Endodermal cell (in vitro differentiated cells): ENCODE results near the gene DSTN. TPM values are rescaled to one million over a fixed set of nuclear protein-coding genes. Genes with fewer than 3 reads are reported as not detected.

Experiments
- DNase-seq: peaks from one replicate; pipeline ENCODE4 v3.0.0-alpha.2; 2017
- H3K27ac ChIP-seq: 2 replicates; pipeline ENCODE4 v1.5.1; 2013; ENCODE audit warnings: mild to moderate bottlenecking, low read depth, low read length, moderate library complexity
- H3K27me3 ChIP-seq: 2 replicates; pipeline ENCODE4 v1.6.1; 2013; ENCODE audit warnings: mild to moderate bottlenecking, low read length, moderate library complexity; ENCODE audit not compliant: insufficient read depth, control insufficient read depth, poor library complexity, severe bottlenecking
- H3K36me3 ChIP-seq: 2 replicates; pipeline ENCODE4 v1.7.0; 2013; ENCODE audit warnings: mild to moderate bottlenecking, low read length, moderate library complexity; ENCODE audit not compliant: control insufficient read depth, insufficient read depth
- H3K4me1 ChIP-seq: one replicate; pipeline ENCODE4 v1.7.0; 2013; ENCODE audit warnings: low read length; ENCODE audit not compliant: control insufficient read depth, insufficient read depth
- H3K4me3 ChIP-seq: 2 replicates; pipeline ENCODE4 v1.5.1; 2013; ENCODE audit warnings: mild to moderate bottlenecking, low read length, moderate library complexity
- H3K9ac ChIP-seq: 2 replicates; pipeline ENCODE4 v1.6.1; 2013; ENCODE audit warnings: mild to moderate bottlenecking, low read length, moderate library complexity; ENCODE audit not compliant: poor library complexity, severe bottlenecking; ENCODE audit errors: extremely low read depth
- H3K9me3 ChIP-seq: 2 replicates; pipeline ENCODE4 v1.6.1; 2013; ENCODE audit warnings: mild to moderate bottlenecking, low read length, moderate library complexity; ENCODE audit not compliant: control insufficient read depth
- H3K27ac Mint-ChIP-seq: 2 replicates; pipeline ENCODE4 v1.8.0; 2020; ENCODE audit warnings: mixed read lengths
- H3K27me3 Mint-ChIP-seq: 2 replicates; pipeline ENCODE4 v1.8.0; 2021; ENCODE audit warnings: mild to moderate bottlenecking, mixed read lengths; ENCODE audit not compliant: insufficient read depth
- H3K36me3 Mint-ChIP-seq: 2 replicates; pipeline ENCODE4 v1.8.0; 2020; ENCODE audit warnings: low read depth, mixed read lengths
- H3K4me1 Mint-ChIP-seq: 2 replicates; pipeline ENCODE4 v1.8.0; 2020; ENCODE audit warnings: mixed read lengths
- H3K4me3 Mint-ChIP-seq: 2 replicates; pipeline ENCODE4 v1.8.0; 2020; ENCODE audit warnings: mild to moderate bottlenecking, moderate library complexity, mixed read lengths
- H3K9me3 Mint-ChIP-seq: 2 replicates; pipeline ENCODE4 v1.8.0; 2020; ENCODE audit warnings: mild to moderate bottlenecking, mixed read lengths
- WGBS, 2 experiments: methylation state at CpG; one replicate each; pipeline versions ENCODE4 v1.1.5 to v1.1.7; 2013; ENCODE audit warnings: missing lambda C conversion rate in 2 of 2, mixed read lengths in 1 of 2; ENCODE audit not compliant: insufficient coverage in 1 of 2, insufficient read length in 1 of 2; 5-methylcytosine and 5-hydroxymethylcytosine counted together
- total RNA-seq, 2 donors: library from RNA; stranded (reverse); fragmentation: NEBNext Ultra II Directional in 1 of 2; extraction: Animal tissue kit (Norgen Biotek cat#: 25700) in 1 of 2; gene quantifications; 2 replicates in 1 of 2; 3 replicates in 1 of 2; pipeline ENCODE4 v1.2.1, GENCODE V29; 2021
- TF ChIP-seq, protein P1 (sequence below): fragments of 200-600 bp; sonication (generic); conservative IDR thresholded peaks from 2 replicates; pipeline ENCODE4 v1.5.0; 2021; ENCODE audit warnings: antibody characterized with exemption, mild to moderate bottlenecking

DSTN gene
- total RNA-seq, 2 donors from 2014 or later: 196 to 204 TPM

DNA sequence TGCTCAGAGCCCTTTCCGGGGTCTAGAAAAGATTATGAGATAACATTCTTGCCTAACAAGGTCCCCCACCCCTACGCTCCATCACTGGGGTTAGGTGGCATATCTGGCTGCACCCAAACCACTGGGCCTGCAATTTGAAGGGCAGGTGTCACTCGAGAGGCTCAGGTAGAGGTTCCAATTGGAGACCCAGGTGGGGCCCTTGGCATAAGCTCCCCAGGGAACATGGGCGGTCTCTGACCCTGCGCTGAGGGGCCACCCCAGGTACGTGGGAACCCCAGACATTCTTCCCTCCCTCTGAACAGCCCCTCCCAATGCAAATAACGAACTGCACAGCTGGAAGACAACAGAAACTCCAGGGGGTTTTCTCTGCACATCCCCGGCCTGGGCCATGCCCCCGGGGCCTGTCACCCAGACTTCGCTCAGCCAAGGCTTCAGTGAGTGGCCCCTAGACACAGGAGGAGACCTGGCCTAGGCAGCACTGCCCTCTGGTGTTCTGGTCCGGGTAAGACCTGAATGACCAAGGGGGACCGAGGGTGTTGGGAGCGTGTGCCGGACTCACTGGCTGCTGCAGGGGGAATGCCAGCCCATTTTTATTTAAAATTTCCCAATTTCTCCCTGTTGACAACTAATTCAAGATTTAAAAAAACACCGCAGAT is 47.5 kb downstream of the DSTN start:
- peaks cover 67% of the 10 kb centered on the region for H3K36me3 ChIP-seq
- Mint-ChIP-seq H3K27me3 (no peaks in the 10 kb centered on the region), H3K27ac (no peak overlapping the region), H3K4me3 (no peak overlapping the region), H3K4me1 (peaks cover 3% of the 10 kb centered on the region), H3K36me3 (peaks cover 43% of the 10 kb centered on the region), H3K9me3 (no peaks in the 10 kb centered on the region)
- TF ChIP-seq, protein P1, sequence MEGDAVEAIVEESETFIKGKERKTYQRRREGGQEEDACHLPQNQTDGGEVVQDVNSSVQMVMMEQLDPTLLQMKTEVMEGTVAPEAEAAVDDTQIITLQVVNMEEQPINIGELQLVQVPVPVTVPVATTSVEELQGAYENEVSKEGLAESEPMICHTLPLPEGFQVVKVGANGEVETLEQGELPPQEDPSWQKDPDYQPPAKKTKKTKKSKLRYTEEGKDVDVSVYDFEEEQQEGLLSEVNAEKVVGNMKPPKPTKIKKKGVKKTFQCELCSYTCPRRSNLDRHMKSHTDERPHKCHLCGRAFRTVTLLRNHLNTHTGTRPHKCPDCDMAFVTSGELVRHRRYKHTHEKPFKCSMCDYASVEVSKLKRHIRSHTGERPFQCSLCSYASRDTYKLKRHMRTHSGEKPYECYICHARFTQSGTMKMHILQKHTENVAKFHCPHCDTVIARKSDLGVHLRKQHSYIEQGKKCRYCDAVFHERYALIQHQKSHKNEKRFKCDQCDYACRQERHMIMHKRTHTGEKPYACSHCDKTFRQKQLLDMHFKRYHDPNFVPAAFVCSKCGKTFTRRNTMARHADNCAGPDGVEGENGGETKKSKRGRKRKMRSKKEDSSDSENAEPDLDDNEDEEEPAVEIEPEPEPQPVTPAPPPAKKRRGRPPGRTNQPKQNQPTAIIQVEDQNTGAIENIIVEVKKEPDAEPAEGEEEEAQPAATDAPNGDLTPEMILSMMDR: peak; percentile 86
- WGBS, 2 experiments: 76 to 87% methylated on average over 6 to 15 of the region's 15 CpGs
- H3K4me3 ChIP-seq: no peak overlapping the region
- no peaks in the 10 kb centered on the region for H3K9me3 ChIP-seq
- peak; percentile 93 for DNase-seq
- H3K27me3 ChIP-seq: no peaks in the 10 kb centered on the region
- no peak overlapping the region for H3K9ac ChIP-seq
- H3K4me1 ChIP-seq: no peaks in the 10 kb centered on the region
- no peak overlapping the region for H3K27ac ChIP-seq

DNA sequence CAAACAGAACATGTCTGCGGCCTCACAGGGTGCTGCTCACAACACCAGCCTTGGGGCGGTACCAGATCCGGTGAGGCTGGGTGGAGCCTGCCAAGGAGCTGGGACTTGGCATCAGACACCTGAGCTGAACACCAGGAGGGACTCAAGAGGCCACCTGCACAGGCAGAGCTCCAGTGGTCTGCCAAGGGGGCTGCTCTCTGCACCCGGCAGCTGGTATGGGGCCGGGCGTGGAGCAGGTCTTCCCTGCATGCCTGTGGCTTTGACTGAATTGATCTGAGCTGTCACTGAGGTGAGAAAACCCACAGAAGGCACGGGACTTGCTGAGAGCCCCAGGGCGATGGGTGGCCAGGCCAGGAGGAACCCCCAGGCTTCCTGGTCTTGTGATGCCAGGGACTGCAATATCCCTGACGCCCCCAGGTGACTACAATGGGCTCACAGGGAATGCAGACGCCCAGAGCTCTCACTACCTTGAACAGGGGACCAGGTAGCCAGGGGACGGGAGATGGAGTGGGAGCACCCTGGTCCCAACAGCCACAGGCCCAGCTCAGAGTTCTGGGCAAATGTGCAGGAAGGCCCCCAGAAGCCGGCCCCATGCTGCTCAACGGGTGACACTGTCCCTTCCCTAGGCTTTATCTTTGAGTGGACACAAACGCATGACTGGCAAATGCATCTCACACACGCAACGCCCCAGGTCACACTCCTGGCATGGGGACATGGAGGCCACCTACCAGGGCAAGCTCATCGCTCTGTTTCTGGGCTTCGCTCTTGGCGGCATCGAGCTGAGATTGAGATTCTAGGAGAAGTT is 48.2 kb downstream of the DSTN start:
- no peaks in the 10 kb centered on the region for H3K9me3 Mint-ChIP-seq
- no peak overlapping the region for H3K9ac ChIP-seq
- no peaks in the 10 kb centered on the region for H3K27me3 ChIP-seq
- no peak overlapping the region for H3K4me3 ChIP-seq
- H3K4me1 Mint-ChIP-seq: no peaks in the 10 kb centered on the region
- H3K9me3 ChIP-seq: no peaks in the 10 kb centered on the region
- H3K4me1 ChIP-seq: no peaks in the 10 kb centered on the region
- H3K27ac ChIP-seq: no peak overlapping the region
- H3K36me3 Mint-ChIP-seq: peaks cover 46% of the 10 kb centered on the region
- TF ChIP-seq, protein P1: no peak
- no peak overlapping the region for H3K4me3 Mint-ChIP-seq
- H3K27ac Mint-ChIP-seq: peak overlapping the region; percentile 17
- DNase-seq: no peak
- H3K27me3 Mint-ChIP-seq: no peaks in the 10 kb centered on the region
- WGBS, 2 experiments: 93 to 94% methylated on average over 19 to 20 of the region's 20 CpGs
- peaks cover 73% of the 10 kb centered on the region for H3K36me3 ChIP-seq

DNA sequence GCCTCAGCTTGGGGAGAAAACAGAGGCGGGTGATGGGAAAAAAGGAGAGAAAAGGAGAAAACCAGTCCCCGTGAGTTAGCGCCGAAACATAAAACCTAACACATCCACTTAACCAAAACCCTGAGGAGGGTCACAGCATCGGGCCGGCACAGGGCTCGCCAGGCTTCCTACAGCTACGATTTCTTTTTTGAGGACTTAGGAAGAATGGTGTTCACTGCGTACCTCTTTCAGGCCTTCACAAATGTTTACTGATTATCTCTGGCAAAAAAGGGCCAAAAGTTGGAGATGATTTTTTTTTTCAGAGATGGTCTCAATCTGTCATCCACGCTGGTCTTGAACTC is 48.8 kb downstream of the DSTN start:
- 96 to 97% methylated on average over 4 to 7 of the region's 10 CpGs for WGBS, 2 experiments
- H3K27ac ChIP-seq: no peak overlapping the region
- H3K9me3 ChIP-seq: no peaks in the 10 kb centered on the region
- no peaks in the 10 kb centered on the region for H3K4me1 ChIP-seq
- peaks cover 79% of the 10 kb centered on the region for H3K36me3 ChIP-seq
- no peak overlapping the region for H3K4me3 ChIP-seq
- H3K9ac ChIP-seq: no peak overlapping the region
- H3K4me3 Mint-ChIP-seq: no peak overlapping the region
- H3K27me3 ChIP-seq: no peaks in the 10 kb centered on the region
- TF ChIP-seq, protein P1: no peak
- H3K9me3 Mint-ChIP-seq: no peaks in the 10 kb centered on the region
- H3K4me1 Mint-ChIP-seq: no peaks in the 10 kb centered on the region
- peak; percentile 20 for DNase-seq
- H3K36me3 Mint-ChIP-seq: peaks cover 46% of the 10 kb centered on the region
- H3K27me3 Mint-ChIP-seq: no peaks in the 10 kb centered on the region
- H3K27ac Mint-ChIP-seq: no peak overlapping the region
